Measurements from ENCODE around the gene DNAJA3.

GRCh38 chr16:4465977-4466779 is 40.5 kb downstream of the DNAJA3 start:
- no peak for TF ChIP-seq RCOR1 (IDR thresholded peaks at IDR 0.05; ENCODE audit: insufficient replicate concordance, low read length)
- no peak for TF ChIP-seq CTCF (conservative IDR thresholded peaks at IDR 0.05; ENCODE audit: low read depth, low read length)
- no peak for TF ChIP-seq BHLHE40 (IDR thresholded peaks at IDR 0.05; ENCODE audit: low read depth, low read length)
- no peak for TF ChIP-seq CEBPB (IDR thresholded peaks at IDR 0.05; ENCODE audit: low read depth, low read length)
- no peak for TF ChIP-seq RAD21 (IDR thresholded peaks at IDR 0.05; ENCODE audit: low read length)
- no peak for TF ChIP-seq FOS (IDR thresholded peaks at IDR 0.05; ENCODE audit: low read depth, low read length)
- no peak for TF ChIP-seq NFE2L2 (IDR thresholded peaks at IDR 0.05; ENCODE audit: low read depth, low read length)
- no peak for TF ChIP-seq CHD1 (IDR thresholded peaks at IDR 0.05; ENCODE audit: low read depth, low read length)
- TF ChIP-seq RFX5 (IDR thresholded peaks at IDR 0.05; ENCODE audit: low read depth, low read length): no peak
- TF ChIP-seq POLR2A (IDR thresholded peaks at IDR 0.05; ENCODE audit: low read depth, low read length): no peak
- TF ChIP-seq ELK1 (IDR thresholded peaks at IDR 0.05; ENCODE audit: borderline replicate concordance, low read depth, low read length): no peak
- no peak for TF ChIP-seq MAZ (IDR thresholded peaks at IDR 0.05; ENCODE audit: borderline replicate concordance, low read depth, low read length)
